HepG2 (cell line): ENCODE data around the gene THAP3. TPM values are rescaled to one million over a fixed set of nuclear protein-coding genes. Genes with fewer than 3 reads are reported as not detected.

Experiments used
- ATAC-seq: fragments of 200-7000 bp; cut with Tn5 transposase; 3 replicates; pipeline ENCODE4 v1.9.1; 2020; ENCODE audit warnings: mild to moderate bottlenecking, moderate library complexity
- BruUV-seq: library from RNA; stranded (reverse); fragments of 400-500 nt; replicated peaks from 2 replicates; lab custom pipeline; 2021; lab: Mats Ljungman, UMichigan
- CTCF ChIA-PET: fragments of 300-600 bp; formaldehyde crosslinking; extraction: SDS; loops from one replicate; lab custom pipeline; 2021; ENCODE audit warnings: low total read pairs, inconsistent platforms, low intra/inter-chr PET ratio; lab: Yijun Ruan, JAX
- POLR2A ChIA-PET: fragments of 350-600 bp; sonication (Branson Sonifier 250); formaldehyde crosslinking; loops from one replicate; lab custom pipeline; 2020; ENCODE audit warnings: antibody characterized with exemption, inconsistent platforms; lab: Yijun Ruan, JAX
- DNase-seq: peaks from one replicate; pipeline ENCODE4 v3.0.0-alpha.2; 2015; ENCODE audit warnings: low spot score
- FAIRE-seq: peaks from 3 replicates; lab custom pipeline; 2011; peaks lifted over from hg19 to GRCh38; lab: Jason Lieb, UNC
- H2AFZ ChIP-seq: one replicate; pipeline ENCODE4 v1.6.1; 2011; ENCODE audit warnings: low read length, inconsistent platforms
- H3K27ac ChIP-seq: fragments of 300-600 bp; 3 replicates; pipeline ENCODE4 v1.8.0; 2011; ENCODE audit warnings: mixed run types, mild to moderate bottlenecking, mixed read lengths, low read length, inconsistent platforms; ENCODE audit not compliant: insufficient read depth; ENCODE audit errors: extremely low read length
- H3K27me3 ChIP-seq, 2 experiments: fragments of 200-600 bp in 1 of 2; 2 replicates in 1 of 2; 3 replicates in 1 of 2; pipeline versions ENCODE4 v1.6.0 to v1.8.0; 2011; ENCODE audit warnings: low read length in 2 of 2, mild to moderate bottlenecking in 2 of 2, moderate library complexity in 2 of 2, inconsistent platforms in 1 of 2; ENCODE audit not compliant: insufficient read depth in 2 of 2, control insufficient read depth in 1 of 2
- H3K36me3 ChIP-seq, 2 experiments: fragments of 200-600 bp in 1 of 2; replicated peaks in 1 of 2; 2 replicates in 1 of 2; 3 replicates in 1 of 2; pipeline versions ENCODE4 v1.5.1 to v1.8.0; 2011; ENCODE audit warnings: low read length in 2 of 2, inconsistent platforms in 1 of 2; ENCODE audit not compliant: insufficient read depth in 2 of 2, control insufficient read depth in 1 of 2
- H3K4me1 ChIP-seq: 2 replicates; pipeline ENCODE4 v1.5.1; 2012; ENCODE audit warnings: low read length, inconsistent platforms; ENCODE audit not compliant: insufficient read depth
- H3K4me2 ChIP-seq: 2 replicates; pipeline ENCODE4 v1.6.0; 2011; ENCODE audit warnings: low read depth, low read length, inconsistent platforms
- H3K4me3 ChIP-seq, 3 experiments: fragments of 200-600 bp in 1 of 3; sonication (generic), shearing (Covaris generic) in 1 of 3; replicated peaks in 1 of 3; 2 replicates each; pipeline ENCODE4 v1.5.1; 2011 to 2016; ENCODE audit warnings: low read length in 3 of 3, inconsistent platforms in 2 of 3, low read depth in 2 of 3, mild to moderate bottlenecking in 2 of 3, control low read depth in 1 of 3, mixed read lengths in 1 of 3; ENCODE audit not compliant: insufficient read depth in 1 of 3
- H3K79me2 ChIP-seq: one replicate; pipeline ENCODE4 v1.6.1; 2011; ENCODE audit warnings: low read length, inconsistent platforms; ENCODE audit not compliant: insufficient read depth
- H3K9ac ChIP-seq: 2 replicates; pipeline ENCODE4 v1.6.0; 2011; ENCODE audit warnings: mild to moderate bottlenecking, low read depth, low read length, inconsistent platforms; ENCODE audit not compliant: insufficient read depth
- H3K9me3 ChIP-seq: 2 replicates; pipeline ENCODE4 v1.5.1; 2012; ENCODE audit warnings: mild to moderate bottlenecking, low read length
- H4K20me1 ChIP-seq: 2 replicates; pipeline ENCODE4 v1.6.0; 2011; ENCODE audit warnings: inconsistent platforms, mild to moderate bottlenecking, low read length, moderate library complexity; ENCODE audit not compliant: insufficient read depth
- ATF7-NPFF ChIP-seq: sonication (generic); formaldehyde crosslinking; IDR thresholded peaks from 2 replicates; pipeline ENCODE4 v1.8.1; 2023; ENCODE audit warnings: mild to moderate bottlenecking, low read depth, missing genetic modification reagents, moderate library complexity
- ERF ChIP-seq: IDR thresholded peaks from 2 replicates; pipeline ENCODE4 v1.6.1; 2018; ENCODE audit warnings: missing biosample characterization, missing genetic modification reagents
- FOSL2 ChIP-seq: sonication (generic); formaldehyde crosslinking; IDR thresholded peaks from 2 replicates; pipeline ENCODE4 v1.4.0; 2020; ENCODE audit warnings: missing genetic modification reagents
- FOXK1 ChIP-seq: sonication (generic); formaldehyde crosslinking; IDR thresholded peaks from 2 replicates; pipeline ENCODE4 v1.4.0; 2020; ENCODE audit warnings: low read depth, missing genetic modification reagents, borderline replicate concordance
- KAT8 ChIP-seq: IDR thresholded peaks from 2 replicates; pipeline ENCODE4 v1.6.1; 2016; ENCODE audit warnings: missing genetic modification reagents, missing compliant biosample characterization
- KDM2A ChIP-seq: sonication (generic); formaldehyde crosslinking; IDR thresholded peaks from 2 replicates; pipeline ENCODE4 v1.4.0; 2020; ENCODE audit warnings: low read depth, missing genetic modification reagents, borderline replicate concordance
- NFKB2 ChIP-seq: sonication (generic); formaldehyde crosslinking; IDR thresholded peaks from 2 replicates; pipeline ENCODE4 v1.4.0; 2020; ENCODE audit warnings: missing genetic modification reagents, borderline replicate concordance
- STAT5B ChIP-seq: sonication (generic); formaldehyde crosslinking; IDR thresholded peaks from 2 replicates; pipeline ENCODE4 v1.4.0; 2020; ENCODE audit warnings: missing genetic modification reagents
- THAP11 ChIP-seq: IDR thresholded peaks from 2 replicates; pipeline ENCODE4 v1.6.1; 2016; ENCODE audit warnings: missing biosample characterization, missing genetic modification reagents
- ZFY ChIP-seq: sonication (generic); formaldehyde crosslinking; IDR thresholded peaks from 2 replicates; pipeline ENCODE4 v1.4.0; 2020; ENCODE audit warnings: missing genetic modification reagents
- ZNF510 ChIP-seq: sonication (generic); formaldehyde crosslinking; IDR thresholded peaks from 2 replicates; pipeline ENCODE4 v1.4.0; 2020; ENCODE audit warnings: low read depth, mild to moderate bottlenecking, missing genetic modification reagents
- ZSCAN31 ChIP-seq: sonication (generic); formaldehyde crosslinking; IDR thresholded peaks from 2 replicates; pipeline ENCODE4 v1.5.0; 2020; ENCODE audit warnings: low read depth, mild to moderate bottlenecking, missing genetic modification reagents
- WGBS: methylation state at CpG from one replicate; pipeline ENCODE4 v1.1.6; 2017; ENCODE audit warnings: low lambda C conversion rate; 5-methylcytosine and 5-hydroxymethylcytosine counted together
- in situ Hi-C: cut with HindIII; loops from 2 replicates; pipeline ENCODE4 v1.10.0; 2017; ENCODE audit warnings: low pct_unique_long_range_greater_than_20kb; ENCODE audit not compliant: extremely low pct_ligation_motif_present
- intact Hi-C: fragments of 100-400 bp; cut with micrococcal nuclease; formaldehyde crosslinking; loops from one replicate; pipeline ENCODE4 v1.10.0; 2022; ENCODE audit not compliant: unreplicated experiment
- polyA plus RNA-seq, 8 experiments: library from polyadenylated mRNA; depleted of rRNA in 3 of 8; stranded (reverse) in 7 of 8; unstranded in 1 of 8; fragments of >200 nt; fragmentation: Illumina TruSeq in 4 of 8; extraction: Trizol in 4 of 8; gene quantifications; 2 replicates each; pipeline versions ENCODE4 v1.2.1 to v1.2.3, GENCODE V29; 2011 to 2016; ENCODE audit warnings: low read depth in 4 of 8, missing spikeins in 1 of 8, mixed read lengths in 1 of 8; ENCODE audit not compliant: insufficient read depth in 1 of 8
- total RNA-seq, 5 experiments: library from RNA; depleted of rRNA; stranded (reverse); fragments of >200 nt; fragmentation: Illumina TruSeq; extraction: Trizol; gene quantifications; 2 replicates each; pipeline ENCODE4 v1.2.3, GENCODE V29; 2016; ENCODE audit warnings: low read depth in 1 of 5
- TF ChIP-seq, protein P1 (sequence below): sonication (generic); formaldehyde crosslinking; IDR thresholded peaks from 2 replicates; pipeline ENCODE4 v1.5.0; 2020; ENCODE audit warnings: missing genetic modification reagents
- TF ChIP-seq, protein P2 (sequence below): sonication (generic); formaldehyde crosslinking; IDR thresholded peaks from 2 replicates; pipeline ENCODE4 v1.4.0; 2020; ENCODE audit warnings: mild to moderate bottlenecking, missing genetic modification reagents
- TF ChIP-seq, protein P3 (sequence below): sonication (generic); formaldehyde crosslinking; IDR thresholded peaks from 2 replicates; pipeline ENCODE4 v1.5.0; 2020; ENCODE audit warnings: mild to moderate bottlenecking, missing genetic modification reagents

Gene THAP3
- total and polyA plus RNA-seq, 2 of the 13 experiments (the other 11 are each of a cell fraction or from before 2014, with no cell fraction given), result 10.3 to 14.9 TPM

DNA sequence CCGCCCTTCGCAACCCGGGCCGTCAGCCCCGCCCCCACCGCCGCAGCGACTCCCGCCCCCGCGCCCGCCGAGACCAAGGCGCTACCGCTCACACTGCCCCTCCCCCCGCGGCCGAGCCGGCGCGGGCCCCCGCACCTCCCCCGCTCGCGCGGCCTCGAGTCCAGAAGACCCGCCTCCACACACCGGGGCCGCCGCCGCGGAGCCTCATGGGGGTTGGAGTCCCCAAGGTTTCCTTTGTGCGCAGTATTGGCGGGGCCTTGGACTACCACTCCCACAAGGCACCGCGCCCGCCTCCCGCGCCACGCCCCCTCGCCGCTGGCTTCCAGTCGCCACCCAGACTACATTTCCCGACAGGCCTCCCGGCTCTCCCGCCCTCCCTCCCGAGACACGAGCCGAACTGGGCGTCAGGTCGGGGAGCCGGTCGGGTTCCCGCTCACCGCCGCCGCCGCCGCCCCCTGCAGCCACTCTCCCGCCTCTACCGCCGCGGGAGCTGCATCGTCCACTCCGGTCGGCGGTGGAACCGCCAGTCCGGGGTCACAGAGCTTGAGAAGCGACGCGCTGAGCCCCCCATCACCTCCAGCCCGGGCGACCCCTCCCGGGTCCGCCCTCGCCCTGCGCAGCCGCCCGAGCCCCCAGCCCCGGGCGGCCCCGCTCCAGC lies 11.2 kb upstream of the THAP3 start, which contains the start of gene PHF13:
PHF13 (plus strand) TSS at position 371 of the 658 bp plus-strand sequence. CDS start 336 bp downstream, outside the sequence.
- Histone ChIP-seq H3K4me3 (peak within 1 kb of the TSS; percentile 84 to 97 (median 92)), H3K4me2 (peak within 1 kb of the TSS; percentile 87), H2AFZ (no peak within 1 kb of the TSS), H3K27me3 (no peaks in the 10 kb centered on the region; a peak in 1 of 5 replicates), H3K4me1 (peaks cover 46% of the 10 kb centered on the region), H3K9me3 (no peaks in the 10 kb centered on the region), H3K27ac (peak within 1 kb of the TSS; percentile 87), H4K20me1 (no peaks in the 10 kb centered on the region; the same call in 1 of the 2 replicates), H3K9ac (peak within 1 kb of the TSS; percentile 80), H3K79me2 (peaks cover 27% of the 10 kb centered on the region), H3K36me3 (peaks cover 0 to 19% of the 10 kb centered on the region in 2 experiments; a peak in 2 of 5 replicates)
- POLR2A ChIA-PET, result interaction anchor here (5.6 kb wide), 1 partner anchor 12 kb away, joined by 60 read pairs; the partner anchor contains the start of gene KLHL21
- 0% methylated on average over 7 of the region's 84 CpGs for WGBS
- BruUV-seq, result no TSS peak
- CTCF ChIA-PET, result no interaction called here
- peak; percentile 36 for FAIRE-seq
- ATAC-seq, result peak; percentile 92
- intact Hi-C loops, result loop anchor here (1.0 kb wide), 1 partner anchor 9 kb away; no protein-coding TSS in a partner anchor
- DNase-seq, result peak; percentile 97
- in situ Hi-C loops, result no loop called here
- peak; percentile 73 for TF ChIP-seq ZFY (CRISPR knock-in tag)
- TF ChIP-seq STAT5B (CRISPR knock-in tag), result no peak
- peak; percentile 82; the same call in 1 of the 2 replicates for TF ChIP-seq FOXK1 (CRISPR knock-in tag)
- TF ChIP-seq, protein P1, sequence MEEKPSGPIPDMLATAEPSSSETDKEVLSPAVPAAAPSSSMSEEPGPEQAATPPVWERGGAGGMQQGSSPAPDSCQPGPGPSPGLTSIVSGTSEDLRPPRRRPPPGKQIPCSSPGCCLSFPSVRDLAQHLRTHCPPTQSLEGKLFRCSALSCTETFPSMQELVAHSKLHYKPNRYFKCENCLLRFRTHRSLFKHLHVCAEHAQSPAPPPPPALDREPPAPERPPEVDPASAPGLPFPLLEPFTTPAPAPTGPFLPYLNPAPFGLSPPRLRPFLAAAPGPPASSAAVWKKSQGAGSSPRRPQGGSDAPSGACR (CRISPR knock-in tag), result peak; percentile 36; the same call in 1 of the 2 replicates
- TF ChIP-seq ZNF510, result no peak
- TF ChIP-seq NFKB2 (CRISPR knock-in tag), result no peak
- TF ChIP-seq KDM2A (CRISPR knock-in tag), result peak; percentile 69; the same call in 1 of the 2 replicates
- TF ChIP-seq KAT8 (CRISPR knock-in tag), result peak; percentile 35; the same call in 1 of the 2 replicates
- TF ChIP-seq ATF7-NPFF (CRISPR knock-in tag), result no peak
- TF ChIP-seq ZSCAN31 (CRISPR knock-in tag), result 0 out of 2 replicates have a peak, but pooled peaks have one; percentile 22
- TF ChIP-seq FOSL2 (CRISPR knock-in tag), result peak; percentile 43; the same call in 1 of the 2 replicates
- no peak for TF ChIP-seq ERF (CRISPR knock-in tag)
- peak; percentile 98 for TF ChIP-seq THAP11 (CRISPR knock-in tag)
- TF ChIP-seq, protein P2, sequence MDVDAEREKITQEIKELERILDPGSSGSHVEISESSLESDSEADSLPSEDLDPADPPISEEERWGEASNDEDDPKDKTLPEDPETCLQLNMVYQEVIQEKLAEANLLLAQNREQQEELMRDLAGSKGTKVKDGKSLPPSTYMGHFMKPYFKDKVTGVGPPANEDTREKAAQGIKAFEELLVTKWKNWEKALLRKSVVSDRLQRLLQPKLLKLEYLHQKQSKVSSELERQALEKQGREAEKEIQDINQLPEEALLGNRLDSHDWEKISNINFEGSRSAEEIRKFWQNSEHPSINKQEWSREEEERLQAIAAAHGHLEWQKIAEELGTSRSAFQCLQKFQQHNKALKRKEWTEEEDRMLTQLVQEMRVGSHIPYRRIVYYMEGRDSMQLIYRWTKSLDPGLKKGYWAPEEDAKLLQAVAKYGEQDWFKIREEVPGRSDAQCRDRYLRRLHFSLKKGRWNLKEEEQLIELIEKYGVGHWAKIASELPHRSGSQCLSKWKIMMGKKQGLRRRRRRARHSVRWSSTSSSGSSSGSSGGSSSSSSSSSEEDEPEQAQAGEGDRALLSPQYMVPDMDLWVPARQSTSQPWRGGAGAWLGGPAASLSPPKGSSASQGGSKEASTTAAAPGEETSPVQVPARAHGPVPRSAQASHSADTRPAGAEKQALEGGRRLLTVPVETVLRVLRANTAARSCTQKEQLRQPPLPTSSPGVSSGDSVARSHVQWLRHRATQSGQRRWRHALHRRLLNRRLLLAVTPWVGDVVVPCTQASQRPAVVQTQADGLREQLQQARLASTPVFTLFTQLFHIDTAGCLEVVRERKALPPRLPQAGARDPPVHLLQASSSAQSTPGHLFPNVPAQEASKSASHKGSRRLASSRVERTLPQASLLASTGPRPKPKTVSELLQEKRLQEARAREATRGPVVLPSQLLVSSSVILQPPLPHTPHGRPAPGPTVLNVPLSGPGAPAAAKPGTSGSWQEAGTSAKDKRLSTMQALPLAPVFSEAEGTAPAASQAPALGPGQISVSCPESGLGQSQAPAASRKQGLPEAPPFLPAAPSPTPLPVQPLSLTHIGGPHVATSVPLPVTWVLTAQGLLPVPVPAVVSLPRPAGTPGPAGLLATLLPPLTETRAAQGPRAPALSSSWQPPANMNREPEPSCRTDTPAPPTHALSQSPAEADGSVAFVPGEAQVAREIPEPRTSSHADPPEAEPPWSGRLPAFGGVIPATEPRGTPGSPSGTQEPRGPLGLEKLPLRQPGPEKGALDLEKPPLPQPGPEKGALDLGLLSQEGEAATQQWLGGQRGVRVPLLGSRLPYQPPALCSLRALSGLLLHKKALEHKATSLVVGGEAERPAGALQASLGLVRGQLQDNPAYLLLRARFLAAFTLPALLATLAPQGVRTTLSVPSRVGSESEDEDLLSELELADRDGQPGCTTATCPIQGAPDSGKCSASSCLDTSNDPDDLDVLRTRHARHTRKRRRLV (CRISPR knock-in tag), result no peak
- TF ChIP-seq, protein P3, sequence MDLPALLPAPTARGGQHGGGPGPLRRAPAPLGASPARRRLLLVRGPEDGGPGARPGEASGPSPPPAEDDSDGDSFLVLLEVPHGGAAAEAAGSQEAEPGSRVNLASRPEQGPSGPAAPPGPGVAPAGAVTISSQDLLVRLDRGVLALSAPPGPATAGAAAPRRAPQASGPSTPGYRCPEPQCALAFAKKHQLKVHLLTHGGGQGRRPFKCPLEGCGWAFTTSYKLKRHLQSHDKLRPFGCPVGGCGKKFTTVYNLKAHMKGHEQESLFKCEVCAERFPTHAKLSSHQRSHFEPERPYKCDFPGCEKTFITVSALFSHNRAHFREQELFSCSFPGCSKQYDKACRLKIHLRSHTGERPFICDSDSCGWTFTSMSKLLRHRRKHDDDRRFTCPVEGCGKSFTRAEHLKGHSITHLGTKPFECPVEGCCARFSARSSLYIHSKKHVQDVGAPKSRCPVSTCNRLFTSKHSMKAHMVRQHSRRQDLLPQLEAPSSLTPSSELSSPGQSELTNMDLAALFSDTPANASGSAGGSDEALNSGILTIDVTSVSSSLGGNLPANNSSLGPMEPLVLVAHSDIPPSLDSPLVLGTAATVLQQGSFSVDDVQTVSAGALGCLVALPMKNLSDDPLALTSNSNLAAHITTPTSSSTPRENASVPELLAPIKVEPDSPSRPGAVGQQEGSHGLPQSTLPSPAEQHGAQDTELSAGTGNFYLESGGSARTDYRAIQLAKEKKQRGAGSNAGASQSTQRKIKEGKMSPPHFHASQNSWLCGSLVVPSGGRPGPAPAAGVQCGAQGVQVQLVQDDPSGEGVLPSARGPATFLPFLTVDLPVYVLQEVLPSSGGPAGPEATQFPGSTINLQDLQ, result 0 out of 2 replicates have a peak, but pooled peaks have one; percentile 40
